GM23338 (cell line): Measurements from ENCODE around the gene CCN2. TPM values are rescaled to one million over a fixed set of nuclear protein-coding genes. Genes with fewer than 3 reads are reported as not detected.
A peak's percentile ranks its signal among the peaks of the same experiment; 100 is the strongest.

Experiments used
- ATAC-seq: fragments of 200-7000 bp; cut with Tn5 transposase; 3 replicates; pipeline ENCODE4 v1.9.1; 2020
- DNase-seq: peaks from one replicate; pipeline ENCODE4 v3.0.0-alpha.2; 2015; ENCODE audit warnings: low spot score
- H2AFZ ChIP-seq: fragments of 200-600 bp; sonication (generic); 2 replicates; pipeline ENCODE4 v1.8.0; 2016; ENCODE audit warnings: antibody characterized with exemption, mild to moderate bottlenecking, moderate library complexity
- H3F3A ChIP-seq: fragments of 200-600 bp; sonication (generic); replicated peaks from 2 replicates; pipeline ENCODE4 v1.8.0; 2017; ENCODE audit warnings: antibody characterized with exemption, mixed run types, low read depth
- H3K27ac ChIP-seq: fragments of 200-600 bp; sonication (generic); 2 replicates; pipeline ENCODE4 v1.6.1; 2016; ENCODE audit warnings: low read depth
- H3K27me3 ChIP-seq: fragments of 200-600 bp; sonication (generic); 2 replicates; pipeline ENCODE4 v1.8.0; 2016; ENCODE audit warnings: mild to moderate bottlenecking, mixed run types, moderate library complexity; ENCODE audit not compliant: insufficient read depth
- H3K36me3 ChIP-seq: fragments of 200-600 bp; sonication (generic); 2 replicates; pipeline ENCODE4 v1.8.0; 2016; ENCODE audit warnings: mild to moderate bottlenecking; ENCODE audit not compliant: insufficient read depth
- H3K4me1 ChIP-seq: fragments of 200-600 bp; sonication (generic); 2 replicates; pipeline ENCODE4 v1.8.0; 2016; ENCODE audit warnings: mild to moderate bottlenecking, moderate library complexity; ENCODE audit not compliant: insufficient read depth
- H3K4me2 ChIP-seq: fragments of 200-600 bp; sonication (generic); 2 replicates; pipeline ENCODE4 v1.7.1; 2017; ENCODE audit warnings: mixed run types
- H3K4me3 ChIP-seq: fragments of 200-600 bp; sonication (generic); 2 replicates; pipeline ENCODE4 v1.6.1; 2016; ENCODE audit warnings: mixed run types
- H3K79me2 ChIP-seq: fragments of 200-600 bp; sonication (generic); replicated peaks from 2 replicates; pipeline ENCODE4 v1.8.0; 2017; ENCODE audit warnings: mild to moderate bottlenecking; ENCODE audit not compliant: insufficient read depth
- H3K9me2 ChIP-seq: fragments of 200-600 bp; sonication (generic); 2 replicates; pipeline ENCODE4 v1.8.0; 2017; ENCODE audit not compliant: insufficient read depth
- H4K20me1 ChIP-seq: fragments of 200-600 bp; sonication (generic); replicated peaks from 2 replicates; pipeline ENCODE4 v1.8.0; 2017; ENCODE audit warnings: mild to moderate bottlenecking; ENCODE audit not compliant: insufficient read depth
- H3K27ac Mint-ChIP-seq: 2 replicates; pipeline ENCODE4 v1.8.0; 2020; ENCODE audit warnings: inconsistent platforms, mild to moderate bottlenecking, moderate library complexity, mixed read lengths
- H3K27me3 Mint-ChIP-seq: 3 replicates; pipeline ENCODE4 v1.8.0; 2022; ENCODE audit warnings: low read depth, mild to moderate bottlenecking, moderate library complexity, mixed read lengths, inconsistent platforms; ENCODE audit not compliant: insufficient read depth, poor library complexity
- H3K36me3 Mint-ChIP-seq: 3 replicates; pipeline ENCODE4 v1.8.0; 2021; ENCODE audit warnings: low read depth, mild to moderate bottlenecking, inconsistent platforms, moderate library complexity, mixed read lengths
- H3K4me1 Mint-ChIP-seq: 3 replicates; pipeline ENCODE4 v1.8.0; 2020; ENCODE audit warnings: mild to moderate bottlenecking, inconsistent platforms, mixed read lengths
- H3K4me3 Mint-ChIP-seq: 3 replicates; pipeline ENCODE4 v1.8.0; 2021; ENCODE audit warnings: moderate library complexity, mild to moderate bottlenecking, inconsistent platforms, mixed read lengths
- H3K9me3 Mint-ChIP-seq: 3 replicates; pipeline ENCODE4 v1.8.0; 2020; ENCODE audit warnings: moderate library complexity, mild to moderate bottlenecking, inconsistent platforms, mixed read lengths
- CREB1 ChIP-seq: fragments of 250-450 bp; sonication (Bioruptor Pico); IDR thresholded peaks from 2 replicates; pipeline ENCODE4 v1.5.0; 2020; ENCODE audit warnings: low read depth, mild to moderate bottlenecking, moderate library complexity
- EZH2phosphoT487 ChIP-seq: fragments of 200-600 bp; sonication (generic); IDR thresholded peaks from one replicate; pipeline ENCODE4 v1.8.1; 2018; ENCODE audit warnings: antibody characterized with exemption; ENCODE audit not compliant: unreplicated experiment
- ZNF114 ChIP-seq: fragments of 250-450 bp; sonication (Bioruptor Pico); IDR thresholded peaks from 2 replicates; pipeline ENCODE4 v1.5.0; 2020; ENCODE audit warnings: mild to moderate bottlenecking, moderate library complexity
- ZNF331 ChIP-seq: fragments of 250-450 bp; sonication (Bioruptor Pico); IDR thresholded peaks from 2 replicates; pipeline ENCODE4 v1.5.0; 2020; ENCODE audit warnings: low read depth, mild to moderate bottlenecking, moderate library complexity
- polyA plus RNA-seq: library from polyadenylated mRNA; unstranded; fragments of >200 nt; fragmentation: Nextera tagmentation; extraction: Ambion mirVana; gene quantifications from 2 replicates; pipeline ENCODE4 v1.2.1, GENCODE V29; 2016
- total RNA-seq: library from RNA; depleted of rRNA; stranded (reverse); fragments of >200 nt; shearing (Covaris generic); gene quantifications from 2 replicates; pipeline ENCODE4 v1.2.3, GENCODE V29; 2014
- TF ChIP-seq, protein P1 (sequence below), 2 experiments: fragments of 200-600 bp in 1 of 2; sonication (generic) in 1 of 2; conservative IDR thresholded peaks; 2 replicates each; pipeline versions ENCODE4 v1.5.1 to v1.6.1; 2016 to 2017; ENCODE audit warnings: antibody characterized with exemption in 2 of 2, low read depth in 2 of 2, mild to moderate bottlenecking in 2 of 2, moderate library complexity in 1 of 2

Gene CCN2
- total and polyA plus RNA-seq, 2 experiments from 2014 or later: 128 to 159 TPM

DNA sequence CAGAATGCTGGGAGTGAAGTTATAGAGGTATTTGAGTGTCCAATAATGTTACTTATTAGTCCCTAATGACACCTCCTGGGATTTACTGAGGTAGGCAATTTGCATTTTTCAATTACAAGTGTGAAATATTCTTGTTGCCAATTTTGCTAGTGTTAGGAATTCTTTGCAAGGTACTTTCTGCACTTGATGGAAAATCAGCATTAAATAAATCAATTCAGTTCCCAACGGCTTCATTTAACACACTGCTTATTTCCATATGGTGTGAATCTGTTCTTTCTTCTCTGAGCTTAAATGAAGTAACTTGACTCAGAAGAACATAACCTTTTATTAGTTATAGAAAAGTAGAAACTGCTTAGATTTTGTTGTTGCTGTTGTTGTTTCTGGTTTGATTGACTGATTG, 21.2 kb downstream of the CCN2 start:
- TF ChIP-seq EZH2phosphoT487 (no peak), ZNF331 (CRISPR knock-in tag) (no peak), CREB1 (CRISPR knock-in tag) (no peak)
- Mint-ChIP-seq H3K27ac (no peak overlapping the region), H3K27me3 (peaks cover 2% of the 10 kb centered on the region), H3K9me3 (no peaks in the 10 kb centered on the region), H3K36me3 (peaks cover 3% of the 10 kb centered on the region; the same call in 2 of the 3 replicates), H3K4me3 (no peak overlapping the region), H3K4me1 (peaks cover 2% of the 10 kb centered on the region; the same call in 1 of the 3 replicates)
- no peak overlapping the region for H3K4me3 ChIP-seq
- no peaks in the 10 kb centered on the region for H3F3A ChIP-seq
- H2AFZ ChIP-seq: no peak overlapping the region
- no peaks in the 10 kb centered on the region; the same call in 1 of the 2 replicates for H4K20me1 ChIP-seq
- ATAC-seq (no peak), DNase-seq (no peak)
- H3K9me2 ChIP-seq: no peaks in the 10 kb centered on the region
- no peak overlapping the region for H3K4me2 ChIP-seq
- H3K36me3 ChIP-seq: no peaks in the 10 kb centered on the region
- H3K4me1 ChIP-seq: no peaks in the 10 kb centered on the region; the same call in 1 of the 2 replicates
- H3K79me2 ChIP-seq: no peaks in the 10 kb centered on the region; the same call in none of the 2 replicates
- 0 out of 2 replicates have a peak, but pooled peaks cover 4% of the 10 kb centered on the region for H3K27me3 ChIP-seq
- H3K27ac ChIP-seq: no peak overlapping the region

DNA sequence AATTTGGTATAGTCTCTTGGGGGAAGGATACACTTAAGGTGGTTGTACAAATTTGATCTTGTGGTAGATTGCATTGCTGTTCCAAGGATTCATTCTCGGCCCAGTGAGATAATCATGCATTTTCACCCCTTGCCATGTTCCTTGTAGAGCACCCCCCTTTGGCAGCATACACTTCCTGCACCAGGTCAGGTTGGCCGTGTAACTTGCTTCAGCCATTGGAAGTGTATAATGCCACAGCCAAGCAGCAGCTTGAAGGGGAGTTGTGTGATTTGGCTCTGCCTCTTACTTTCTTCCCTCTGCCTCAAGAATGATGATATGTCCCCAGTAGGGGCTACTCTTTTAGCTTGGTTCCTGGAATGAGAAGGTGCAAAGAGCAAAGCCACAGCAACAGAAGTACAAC, 21.9 kb downstream of the CCN2 start:
- H4K20me1 ChIP-seq: no peaks in the 10 kb centered on the region; the same call in none of the 2 replicates
- Mint-ChIP-seq H3K4me1 (peaks cover 2% of the 10 kb centered on the region; the same call in 1 of the 3 replicates), H3K27me3 (no peaks in the 10 kb centered on the region), H3K27ac (no peak overlapping the region; the same call in 1 of the 2 replicates), H3K36me3 (peaks cover 3% of the 10 kb centered on the region; the same call in 2 of the 3 replicates), H3K9me3 (no peaks in the 10 kb centered on the region), H3K4me3 (no peak overlapping the region)
- no peak overlapping the region for H2AFZ ChIP-seq
- no peaks in the 10 kb centered on the region; the same call in none of the 2 replicates for H3K79me2 ChIP-seq
- H3K9me2 ChIP-seq: no peaks in the 10 kb centered on the region
- DNase-seq (peak; percentile 74), ATAC-seq (peak; percentile 94)
- 0 out of 2 replicates have a peak, but pooled peaks cover 4% of the 10 kb centered on the region for H3K27me3 ChIP-seq
- no peaks in the 10 kb centered on the region; the same call in 1 of the 2 replicates for H3K4me1 ChIP-seq
- no peak overlapping the region for H3K4me2 ChIP-seq
- H3K4me3 ChIP-seq: no peak overlapping the region
- no peaks in the 10 kb centered on the region for H3K36me3 ChIP-seq
- H3F3A ChIP-seq: no peaks in the 10 kb centered on the region
- TF ChIP-seq ZNF114 (CRISPR knock-in tag): no peak
- TF ChIP-seq, protein P1, sequence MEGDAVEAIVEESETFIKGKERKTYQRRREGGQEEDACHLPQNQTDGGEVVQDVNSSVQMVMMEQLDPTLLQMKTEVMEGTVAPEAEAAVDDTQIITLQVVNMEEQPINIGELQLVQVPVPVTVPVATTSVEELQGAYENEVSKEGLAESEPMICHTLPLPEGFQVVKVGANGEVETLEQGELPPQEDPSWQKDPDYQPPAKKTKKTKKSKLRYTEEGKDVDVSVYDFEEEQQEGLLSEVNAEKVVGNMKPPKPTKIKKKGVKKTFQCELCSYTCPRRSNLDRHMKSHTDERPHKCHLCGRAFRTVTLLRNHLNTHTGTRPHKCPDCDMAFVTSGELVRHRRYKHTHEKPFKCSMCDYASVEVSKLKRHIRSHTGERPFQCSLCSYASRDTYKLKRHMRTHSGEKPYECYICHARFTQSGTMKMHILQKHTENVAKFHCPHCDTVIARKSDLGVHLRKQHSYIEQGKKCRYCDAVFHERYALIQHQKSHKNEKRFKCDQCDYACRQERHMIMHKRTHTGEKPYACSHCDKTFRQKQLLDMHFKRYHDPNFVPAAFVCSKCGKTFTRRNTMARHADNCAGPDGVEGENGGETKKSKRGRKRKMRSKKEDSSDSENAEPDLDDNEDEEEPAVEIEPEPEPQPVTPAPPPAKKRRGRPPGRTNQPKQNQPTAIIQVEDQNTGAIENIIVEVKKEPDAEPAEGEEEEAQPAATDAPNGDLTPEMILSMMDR (conservative IDR thresholded peaks at IDR 0.05; ENCODE audit: low read depth in 2 of 2): peak; percentile 72 to 79
- H3K27ac ChIP-seq: no peak overlapping the region

DNA sequence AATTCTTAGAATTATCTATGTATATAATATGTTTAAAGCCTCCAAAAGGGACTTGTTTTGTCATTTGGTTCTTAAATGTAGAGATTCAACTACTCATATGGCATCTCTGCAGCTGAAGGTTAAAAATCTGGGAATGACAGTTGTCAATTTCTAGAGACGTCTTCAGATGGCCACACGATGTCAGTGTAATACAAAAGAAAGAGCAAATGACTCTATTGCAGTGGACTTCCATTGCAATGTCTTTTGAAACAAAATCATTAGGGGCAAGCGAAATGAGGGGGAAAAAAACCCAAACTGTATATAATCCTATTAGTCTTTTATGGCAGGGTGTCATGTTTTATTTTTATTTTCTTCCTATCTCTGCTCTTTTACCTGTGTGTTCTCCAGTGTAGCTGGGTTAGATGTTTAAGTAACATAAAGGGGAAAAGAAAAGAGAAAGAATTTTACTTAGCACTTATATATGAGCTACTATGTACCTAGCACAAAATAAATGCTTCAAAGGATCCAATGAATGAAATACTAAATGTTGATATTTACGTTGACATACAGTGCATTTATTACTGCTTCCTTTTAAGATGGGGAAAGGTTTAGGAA, 26.2 kb downstream of the CCN2 start:
- Histone ChIP-seq H3K27me3 (no peaks in the 10 kb centered on the region), H3F3A (peaks cover 2% of the 10 kb centered on the region), H3K4me2 (no peak overlapping the region), H3K4me1 (no peaks in the 10 kb centered on the region), H3K36me3 (no peaks in the 10 kb centered on the region), H3K4me3 (no peak overlapping the region), H3K9me2 (no peaks in the 10 kb centered on the region), H3K79me2 (no peaks in the 10 kb centered on the region; the same call in none of the 2 replicates), H2AFZ (no peak overlapping the region), H4K20me1 (peaks cover 8% of the 10 kb centered on the region), H3K27ac (no peak overlapping the region)
- peaks cover 5% of the 10 kb centered on the region; the same call in 2 of the 3 replicates for H3K9me3 Mint-ChIP-seq
- DNase-seq (peak; percentile 53), ATAC-seq (no peak)
- H3K36me3 Mint-ChIP-seq: peaks cover 3% of the 10 kb centered on the region; the same call in 2 of the 3 replicates
- TF ChIP-seq, protein P1 (conservative IDR thresholded peaks at IDR 0.05; ENCODE audit: low read depth in 2 of 2): peak; percentile 61 to 68
- no peak for TF ChIP-seq CREB1 (CRISPR knock-in tag)
- no peak for TF ChIP-seq EZH2phosphoT487
- no peak overlapping the region for H3K27ac Mint-ChIP-seq
- H3K4me1 Mint-ChIP-seq: peaks cover 2% of the 10 kb centered on the region; the same call in 1 of the 3 replicates
- H3K4me3 Mint-ChIP-seq: no peak overlapping the region
- no peaks in the 10 kb centered on the region for H3K27me3 Mint-ChIP-seq
